Esophagus muscularis mucosa (tissue), 4 donors: ENCODE measurements around the gene SPECC1. TPM values are rescaled to one million over a fixed set of nuclear protein-coding genes. Genes with fewer than 3 reads are reported as not detected.

Source experiments
- DNase-seq: peaks from one replicate; pipeline ENCODE4 v3.0.0-alpha.2; 2017; ENCODE audit errors: extremely low spot score
- H3K27ac ChIP-seq, 4 donors: fragments of 200-600 bp; sonication (generic); replicated peaks in 1 of 4; 1 replicate in 3 of 4; 2 replicates in 1 of 4; pipeline ENCODE4 v1.5.1; 2016 to 2019; ENCODE audit warnings: mild to moderate bottlenecking in 1 of 4
- H3K27me3 ChIP-seq, 4 donors: fragments of 200-600 bp; sonication (generic); one replicate each; pipeline versions ENCODE4 v1.5.1 to v1.6.0; 2016 to 2019
- H3K36me3 ChIP-seq, 4 donors: fragments of 200-600 bp; sonication (generic); one replicate each; pipeline ENCODE4 v1.5.1; 2016 to 2019
- H3K4me1 ChIP-seq, 4 donors: fragments of 200-600 bp; sonication (generic); one replicate each; pipeline ENCODE4 v1.5.1; 2016 to 2019
- H3K4me3 ChIP-seq, 4 donors: fragments of 200-600 bp; sonication (generic); 1 replicate in 2 of 4; 2 replicates in 2 of 4; pipeline ENCODE4 v1.5.1; 2016 to 2019; ENCODE audit warnings: mild to moderate bottlenecking in 4 of 4, moderate library complexity in 1 of 4
- H3K9me3 ChIP-seq, 4 donors: fragments of 200-600 bp; sonication (generic); 1 replicate in 3 of 4; 2 replicates in 1 of 4; pipeline ENCODE4 v1.5.1; 2016 to 2019
- CTCF ChIP-seq, 3 experiments: fragments of 200-600 bp in 2 of 3; fragments of 450-650 bp in 1 of 3; sonication (generic) in 2 of 3; IDR thresholded peaks; one replicate each; pipeline ENCODE4 v1.5.1; 2017 to 2019; ENCODE audit warnings: antibody characterized with exemption in 3 of 3, mild to moderate bottlenecking in 2 of 3, moderate library complexity in 1 of 3
- EP300 ChIP-seq: sonication (generic); formaldehyde crosslinking; IDR thresholded peaks from one replicate; pipeline ENCODE4 v1.6.1; 2017; ENCODE audit warnings: antibody characterized with exemption
- POLR2A ChIP-seq: fragments of 450-650 bp; IDR thresholded peaks from one replicate; pipeline ENCODE4 v1.6.1; 2017; ENCODE audit warnings: antibody characterized with exemption, moderate library complexity, mild to moderate bottlenecking, low read depth
- POLR2AphosphoS5 ChIP-seq, 2 donors: sonication (generic); formaldehyde crosslinking; IDR thresholded peaks; one replicate each; pipeline ENCODE4 v1.6.1; 2017; ENCODE audit warnings: antibody characterized with exemption in 2 of 2
- WGBS: methylation state at CpG from one replicate; pipeline ENCODE4 v1.1.5; 2018; 5-methylcytosine and 5-hydroxymethylcytosine counted together
- intact Hi-C: fragments of 100-400 bp; cut with DNase I; formaldehyde crosslinking; loops from one replicate; pipeline ENCODE4 v1.15.1; 2023
- total RNA-seq, 4 donors: library from RNA; depleted of rRNA; stranded (reverse); fragments of >200 nt; gene quantifications; one replicate each; pipeline versions ENCODE4 v1.1.0 to v1.2.1, GENCODE V29; 2016

Gene SPECC1
- total RNA-seq, 4 donors from 2014 or later: 16.7 to 28.8 (median 24.7) TPM

GRCh38 chr17:20313891-20314290 is 304.7 kb downstream of the SPECC1 start:
- Histone ChIP-seq H3K9me3 (no peaks in the 10 kb centered on the region), H3K27me3 (no peaks in the 10 kb centered on the region), H3K4me1 (no peaks in the 10 kb centered on the region), H3K4me3 (no peak overlapping the region), H3K36me3 (peaks cover 0 to 12% (median 0%) of the 10 kb centered on the region in 4 donors), H3K27ac (no peak overlapping the region)
- DNase-seq: peak; percentile 88
- WGBS: 78% methylated on average over 1 of the region's 7 CpGs
- intact Hi-C loops: loop anchor here (10.0 kb wide), 1 partner anchor 319 kb away; no protein-coding TSS in a partner anchor
- TF ChIP-seq POLR2A (no peak), POLR2AphosphoS5 (IDR thresholded peaks at IDR 0.05) (no peak), CTCF (IDR thresholded peaks at IDR 0.05) (no peak), EP300 (no peak)

GRCh38 chr17:20314834-20315233 is 305.7 kb downstream of the SPECC1 start:
- 90% methylated on average over 8 of the region's 8 CpGs for WGBS
- Histone ChIP-seq H3K4me3 (no peak overlapping the region), H3K9me3 (no peaks in the 10 kb centered on the region), H3K4me1 (no peaks in the 10 kb centered on the region), H3K36me3 (peaks cover 0 to 12% (median 0%) of the 10 kb centered on the region in 4 donors), H3K27me3 (no peaks in the 10 kb centered on the region), H3K27ac (no peak overlapping the region)
- DNase-seq: no peak
- intact Hi-C loops: loop anchor here (5.0 to 10.0 kb wide), 2 partner anchors 88 to 320 kb away; no protein-coding TSS in a partner anchor
- TF ChIP-seq EP300 (no peak), POLR2A (no peak), CTCF (IDR thresholded peaks at IDR 0.05) (no peak), POLR2AphosphoS5 (IDR thresholded peaks at IDR 0.05) (no peak)

- TF ChIP-seq EP300 (no peak), CTCF (IDR thresholded peaks at IDR 0.05) (no peak), POLR2A (no peak), POLR2AphosphoS5 (IDR thresholded peaks at IDR 0.05) (no peak)
- peaks cover 1 to 3% (median 1%) of the 10 kb centered on the region in 4 donors for H3K4me1 ChIP-seq
- WGBS: no CpG with 5 or more reads among the region's 10 CpGs
- no peaks in the 10 kb centered on the region for H3K9me3 ChIP-seq
- intact Hi-C loops: loop anchor here (5.0 to 10.0 kb wide), 2 partner anchors 88 to 321 kb away; no protein-coding TSS in a partner anchor
- H3K27ac ChIP-seq: no peak overlapping the region
- H3K4me3 ChIP-seq: no peak overlapping the region
- peaks cover 0 to 12% (median 0%) of the 10 kb centered on the region in 4 donors for H3K36me3 ChIP-seq
- DNase-seq: no peak
- no peaks in the 10 kb centered on the region for H3K27me3 ChIP-seq
Measured at GRCh38 chr17:20315311-20315710, 306.2 kb downstream of the SPECC1 start.

GRCh38 chr17:20315821-20316220 is 306.7 kb downstream of the SPECC1 start:
- DNase-seq: no peak
- Histone ChIP-seq H3K9me3 (no peaks in the 10 kb centered on the region), H3K4me3 (no peak overlapping the region), H3K36me3 (peaks cover 0 to 12% (median 0%) of the 10 kb centered on the region in 4 donors), H3K4me1 (peaks cover 6 to 8% (median 7%) of the 10 kb centered on the region in 4 donors), H3K27me3 (no peaks in the 10 kb centered on the region), H3K27ac (no peak overlapping the region)
- intact Hi-C loops: loop anchor here (5.0 to 10.0 kb wide), 2 partner anchors 89 to 321 kb away; no protein-coding TSS in a partner anchor
- WGBS: 68% methylated on average over 4 of the region's 4 CpGs
- TF ChIP-seq POLR2A (no peak), EP300 (no peak), CTCF (IDR thresholded peaks at IDR 0.05) (no peak), POLR2AphosphoS5 (IDR thresholded peaks at IDR 0.05) (no peak)
